Activated effector memory CD4-positive, alpha-beta T cell treated with Interleukin-2 at 50 U/mL for 16 hours (primary cell): Measurements from ENCODE around the gene PRKAR1B.

ENCODE experiments used
- DNase-seq: peaks from one replicate; pipeline ENCODE4 v3.0.0-alpha.2; 2020

Gene PRKAR1B

DNA sequence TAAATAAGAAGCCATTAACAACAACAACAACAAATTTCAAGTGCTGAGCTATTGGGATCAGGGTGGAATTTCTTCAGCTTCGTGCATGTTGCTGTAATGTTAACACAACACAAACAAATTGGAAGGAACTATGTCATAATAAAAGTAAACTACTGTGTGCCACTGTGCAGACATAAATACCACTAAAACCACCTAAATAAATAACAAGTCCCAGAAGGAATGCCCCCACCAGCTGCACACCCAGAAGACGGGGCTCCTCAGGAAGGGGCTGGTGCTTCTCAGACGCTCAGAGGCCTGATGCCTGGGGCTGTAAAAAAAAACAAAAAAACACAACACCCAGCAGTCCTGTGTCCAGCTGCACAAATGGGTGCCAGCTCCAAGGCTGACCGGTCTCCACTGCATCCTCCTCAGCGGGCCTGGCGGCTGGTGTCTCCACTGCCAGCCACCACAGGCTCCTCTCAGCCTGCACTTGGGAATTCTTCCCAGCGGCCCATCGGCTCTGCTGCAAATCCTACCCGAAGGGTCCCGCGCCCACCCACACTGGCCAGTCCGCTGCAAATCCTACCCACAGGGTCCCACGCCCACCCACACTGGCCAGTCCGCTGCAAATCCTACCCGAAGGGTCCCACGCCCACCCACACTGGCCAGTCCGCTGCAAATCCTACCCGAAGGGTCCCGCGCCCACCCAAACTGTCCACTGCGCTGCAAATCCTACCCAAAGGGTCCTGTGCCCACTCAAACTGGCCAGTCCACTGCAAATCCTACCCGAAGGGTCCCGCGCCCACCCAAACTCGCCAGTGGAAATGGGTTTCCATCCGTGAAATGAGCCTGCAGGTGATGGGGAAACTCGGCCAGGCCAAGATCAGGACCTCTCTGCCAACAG is 36.4 kb downstream of the PRKAR1B start:
- DNase-seq, result no peak

DNA sequence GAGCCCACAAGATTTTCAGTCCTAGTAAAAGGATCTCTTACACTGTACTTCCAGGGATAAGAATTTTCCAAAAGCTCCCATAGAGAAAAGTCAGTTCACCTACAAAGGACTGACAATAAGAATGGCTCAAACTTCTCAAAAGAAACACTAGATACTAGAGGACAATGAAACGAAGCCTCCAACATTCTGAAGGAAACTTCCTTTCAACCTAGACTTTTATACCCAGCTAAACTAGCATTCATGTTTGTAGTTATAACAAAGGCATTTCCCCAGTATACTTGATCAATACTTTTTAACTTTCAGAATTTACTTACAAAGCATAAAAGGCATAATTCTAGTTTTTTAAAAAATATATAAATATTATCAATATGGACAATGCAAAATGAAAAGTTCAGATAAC is 41.5 kb downstream of the PRKAR1B start:
- no peak for DNase-seq

DNA sequence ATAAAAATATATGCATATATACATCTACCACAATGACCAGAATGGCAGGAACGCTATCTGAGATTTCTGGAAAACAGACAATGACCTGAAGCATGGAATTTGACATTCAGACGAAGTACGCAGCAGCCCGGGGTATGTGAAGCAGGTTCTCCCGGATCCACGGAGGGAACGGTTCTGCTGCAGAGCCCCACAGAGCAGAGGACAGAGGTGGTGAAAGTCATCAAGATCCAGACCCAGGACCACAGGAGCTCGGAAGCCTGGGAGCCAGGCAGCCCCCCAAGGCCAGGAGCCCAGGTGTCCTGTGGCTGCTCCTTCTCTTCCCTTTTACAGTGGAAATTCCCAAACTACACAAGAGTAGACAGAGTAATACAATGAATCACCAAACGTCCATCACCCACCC is 42.7 kb downstream of the PRKAR1B start:
- no peak for DNase-seq

DNA sequence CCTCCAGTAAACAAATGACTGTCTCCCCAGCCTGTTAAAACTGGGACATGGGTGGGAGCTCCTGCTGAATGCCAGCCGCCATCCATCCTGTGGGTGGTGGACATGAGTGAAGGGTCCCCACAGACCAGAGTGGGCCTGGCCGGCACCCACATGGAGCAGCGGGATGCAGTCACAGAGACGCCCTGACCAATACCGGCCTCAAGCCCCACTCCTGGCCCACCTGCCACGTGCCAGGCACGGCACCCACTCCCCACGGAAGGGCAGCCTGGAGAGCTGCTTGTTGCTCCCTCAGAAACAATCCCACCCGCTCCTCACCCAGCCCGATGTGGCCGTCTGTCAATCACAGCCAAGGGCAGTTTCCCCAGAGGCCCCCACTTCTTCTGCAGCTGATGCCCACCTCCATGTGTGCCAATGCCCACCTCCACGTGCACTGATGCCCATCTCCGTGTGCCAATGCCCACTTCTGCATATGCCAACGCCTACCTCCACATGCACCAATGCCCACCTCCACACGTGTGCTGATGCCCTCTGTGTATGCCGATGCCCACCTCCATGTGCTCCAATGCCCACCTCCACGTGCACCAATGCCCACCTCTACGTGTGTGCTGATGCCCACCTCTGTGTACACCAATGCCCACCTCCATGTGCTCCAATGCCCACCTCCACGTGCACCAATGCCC is 43.4 kb downstream of the PRKAR1B start:
- DNase-seq, result no peak

DNA sequence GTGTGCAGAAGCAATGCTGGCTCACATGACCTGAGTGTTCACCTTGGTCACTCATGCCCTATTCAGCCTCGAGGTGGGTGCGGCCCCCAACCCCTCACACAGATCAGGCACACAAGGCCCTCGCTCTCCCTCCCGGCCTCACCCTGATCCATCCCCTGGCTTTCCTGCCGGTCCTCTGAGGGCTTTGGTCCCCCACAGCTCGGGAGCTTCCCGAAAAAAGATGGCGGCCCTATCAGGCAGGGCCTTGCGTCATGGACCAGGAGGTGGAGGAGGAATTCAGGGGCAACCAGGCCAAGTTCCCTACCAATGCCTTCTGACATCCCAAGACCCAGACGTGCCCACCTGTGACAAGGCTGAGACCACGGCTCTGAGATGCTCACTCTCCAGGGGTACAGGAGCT is 44.3 kb downstream of the PRKAR1B start:
- DNase-seq, result no peak

DNA sequence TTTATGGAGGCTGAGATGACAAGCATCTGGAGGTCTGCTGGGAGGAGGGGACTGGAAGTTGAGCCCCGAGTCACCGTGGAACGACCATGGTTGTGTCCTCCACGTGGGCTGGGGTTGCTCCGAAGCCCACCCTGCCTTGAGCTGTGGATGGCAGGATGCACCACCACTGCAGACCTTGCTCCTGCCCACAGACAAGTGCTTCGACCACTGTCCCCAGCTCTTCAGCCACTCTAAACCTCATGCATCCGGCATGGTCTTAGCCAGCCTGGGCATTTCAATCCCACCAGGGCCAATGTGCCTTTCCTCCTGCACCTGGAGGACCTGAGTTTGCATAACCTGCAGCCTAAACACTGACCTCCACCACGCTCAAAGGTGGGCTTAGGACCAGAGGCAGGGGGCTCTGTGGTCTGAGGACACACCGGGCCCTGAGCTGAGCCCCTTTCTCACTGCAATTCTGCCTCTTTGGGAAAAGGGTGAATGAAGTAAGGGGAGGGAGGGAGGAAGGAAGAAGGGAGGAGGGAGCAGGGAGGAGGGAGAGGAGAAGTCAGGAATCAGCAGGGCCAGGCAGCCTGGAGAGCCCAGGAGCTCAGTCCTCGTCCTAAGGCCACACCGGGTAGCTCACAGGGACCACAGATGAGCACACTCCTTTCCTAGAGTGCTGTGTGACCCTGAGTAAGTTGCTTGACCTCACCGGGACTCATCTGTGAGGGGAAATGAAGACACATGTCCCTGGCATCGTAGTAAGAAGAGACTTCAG is 45.4 kb downstream of the PRKAR1B start:
- DNase-seq, result no peak

DNA sequence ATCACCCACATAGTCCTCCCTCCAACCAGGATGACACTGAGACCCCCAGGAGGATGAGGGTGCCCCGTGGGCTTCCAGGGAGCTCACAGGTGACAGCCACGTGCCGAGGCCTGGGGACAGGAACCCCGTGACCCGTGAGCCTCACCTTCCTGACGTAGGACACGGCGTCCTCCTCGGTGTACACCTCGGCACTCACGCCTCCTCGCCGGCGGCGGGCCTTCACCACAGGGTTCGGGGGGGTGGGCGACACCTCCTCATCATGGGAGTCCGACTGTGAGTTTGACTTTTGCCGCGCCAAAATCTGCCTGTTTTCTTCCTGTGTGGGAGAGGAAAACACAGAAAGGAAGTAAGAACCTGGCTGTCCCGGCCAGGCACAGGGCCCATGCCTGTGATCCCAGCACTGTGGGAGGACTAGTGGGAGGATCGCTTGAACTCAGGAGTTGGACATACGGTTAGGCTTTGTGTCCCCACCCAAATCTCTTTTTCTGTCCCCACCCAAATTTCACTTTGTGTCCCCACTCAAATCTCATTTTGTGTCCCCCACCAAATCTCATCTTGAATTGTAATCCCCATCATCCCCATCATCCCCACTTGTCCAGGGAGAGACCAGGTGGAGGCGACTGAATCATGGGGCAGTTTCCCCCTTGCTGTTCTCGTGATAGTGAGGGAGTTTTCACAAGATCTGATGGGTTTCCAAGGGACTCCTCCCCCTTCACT is 46.5 kb downstream of the PRKAR1B start:
- no peak for DNase-seq

DNA sequence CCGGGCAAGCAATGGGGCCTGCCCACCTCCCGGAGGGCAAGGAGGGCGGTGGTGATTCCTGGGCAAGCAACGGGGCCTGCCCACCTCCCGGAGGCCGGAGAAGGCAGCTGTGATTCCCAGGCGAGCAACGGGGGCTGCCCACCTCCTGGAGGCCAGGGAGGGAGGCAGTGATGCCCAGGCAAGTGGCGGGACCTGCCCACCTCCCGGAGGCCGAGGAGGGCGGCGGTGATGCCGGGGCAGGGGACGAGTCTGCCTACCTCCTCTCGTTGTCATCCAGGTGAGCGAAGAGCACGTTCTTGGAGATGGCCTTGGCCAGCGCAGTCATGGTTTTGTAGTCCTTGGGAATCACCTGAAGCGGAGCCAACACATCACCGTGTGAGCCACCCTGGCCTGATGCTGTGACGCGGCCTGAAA is 50.1 kb downstream of the PRKAR1B start:
- DNase-seq, result no peak

DNA sequence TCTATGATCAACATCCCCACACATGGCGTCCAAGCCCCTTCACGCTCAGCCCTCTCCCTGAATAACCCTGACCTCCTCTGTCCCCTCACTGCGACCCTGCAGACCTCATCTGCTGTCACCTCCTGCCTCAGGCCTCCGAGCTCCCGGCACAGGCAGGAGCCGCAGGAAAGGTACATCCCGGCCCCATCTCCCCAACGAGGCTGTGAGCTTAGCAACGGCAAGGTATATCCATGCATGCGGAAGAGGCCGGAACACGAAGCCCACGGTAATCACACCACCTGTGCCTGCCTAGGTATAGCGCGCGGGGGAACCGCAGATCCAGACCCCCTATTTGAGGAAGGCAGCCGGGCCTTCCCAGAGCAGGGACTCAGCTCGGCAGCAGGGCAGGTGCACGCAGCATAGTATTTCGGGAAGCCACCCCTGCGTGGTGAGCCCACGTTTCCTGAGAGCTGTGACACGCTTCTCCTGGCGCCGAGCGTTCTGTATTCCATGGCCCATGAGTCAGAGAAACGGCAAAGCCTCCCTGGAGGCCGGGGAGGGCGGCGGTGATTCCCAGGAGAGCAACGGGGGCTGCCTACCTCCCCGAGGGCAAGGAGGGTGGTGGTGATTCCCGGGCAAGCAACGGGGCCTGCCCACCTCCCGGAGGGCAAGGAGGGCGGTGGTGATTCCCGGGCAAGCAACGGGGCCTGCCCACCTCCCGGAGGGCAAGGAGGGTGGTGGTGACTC is 50.7 kb downstream of the PRKAR1B start:
- no peak for DNase-seq

DNA sequence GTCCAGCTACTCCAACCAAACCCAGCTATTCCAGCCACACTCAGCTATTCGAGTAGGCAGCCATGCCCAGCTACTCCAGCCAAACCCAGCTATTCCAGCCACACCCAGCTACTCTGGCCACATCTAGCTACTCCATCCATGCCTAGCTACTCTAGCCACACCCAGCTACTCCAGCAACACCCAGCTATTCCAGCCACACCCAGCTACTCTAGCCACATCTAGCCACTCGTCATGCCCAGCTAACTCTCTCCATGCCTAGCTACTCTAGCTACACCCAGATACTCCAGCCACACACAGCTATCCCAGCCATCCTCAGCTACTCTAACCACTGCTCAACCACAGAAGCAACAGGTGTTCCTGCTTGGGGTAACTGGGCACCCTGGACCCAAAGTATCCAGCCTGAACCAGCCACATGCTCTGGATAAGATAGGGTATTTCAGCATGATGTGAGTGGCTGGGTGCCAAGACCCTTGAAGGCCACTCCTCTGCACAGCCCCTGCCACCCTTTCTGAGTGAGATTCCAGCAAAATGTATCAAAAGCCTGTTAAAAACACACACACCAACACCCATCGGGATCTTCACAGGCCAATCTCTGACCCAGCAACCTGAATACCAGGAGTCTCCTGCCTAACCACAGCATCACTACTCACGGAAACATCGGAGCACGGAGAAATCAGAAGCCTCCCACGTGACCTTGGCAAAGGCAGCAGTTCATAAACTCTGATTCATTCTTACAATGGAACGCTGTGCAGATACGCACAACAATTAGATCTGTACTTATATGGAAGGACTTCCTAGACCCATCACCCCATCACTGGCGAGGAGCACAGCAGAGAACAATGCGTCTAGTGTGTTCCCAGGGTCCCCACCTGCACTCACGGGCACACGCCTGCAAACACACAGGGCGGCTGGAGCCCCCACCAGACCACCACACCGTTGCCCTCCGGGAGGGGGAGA is 52.3 kb downstream of the PRKAR1B start:
- DNase-seq, result no peak

DNA sequence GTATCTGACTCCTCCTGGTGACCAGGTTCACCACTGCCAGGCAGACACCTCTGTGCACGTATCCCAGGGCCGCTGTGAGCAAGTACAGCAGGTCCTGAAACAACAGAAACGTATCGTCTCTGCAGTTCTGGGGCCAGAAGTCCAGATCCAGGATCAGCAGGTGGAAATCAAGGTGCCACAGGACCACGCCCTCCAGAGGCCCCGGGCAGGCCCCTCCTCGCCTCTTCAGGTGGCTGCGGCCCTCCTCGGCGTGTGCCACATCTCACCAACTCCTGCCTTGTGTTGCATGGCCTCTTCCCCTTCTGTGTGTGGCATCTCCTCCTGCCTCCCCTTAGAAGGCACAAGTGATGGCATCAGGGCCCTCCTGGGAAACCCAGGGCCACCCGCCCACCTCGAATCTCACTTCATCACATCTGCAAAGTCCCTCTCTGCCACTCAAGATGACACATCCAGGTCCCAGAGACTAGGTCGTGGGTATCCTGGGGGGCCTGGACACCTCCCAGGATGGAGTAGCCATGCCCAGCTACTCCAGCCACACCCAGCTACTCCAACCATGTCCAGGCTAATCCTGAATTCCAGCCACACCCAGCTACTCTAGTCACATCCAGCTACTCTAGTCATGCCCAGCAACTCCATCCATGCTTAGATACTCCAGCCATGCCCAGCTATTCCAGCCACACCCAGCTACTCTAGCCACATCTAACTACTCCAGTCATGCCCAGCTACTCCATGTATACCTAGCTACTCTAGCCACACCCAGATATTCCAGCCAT is 53.2 kb downstream of the PRKAR1B start:
- no peak for DNase-seq

DNA sequence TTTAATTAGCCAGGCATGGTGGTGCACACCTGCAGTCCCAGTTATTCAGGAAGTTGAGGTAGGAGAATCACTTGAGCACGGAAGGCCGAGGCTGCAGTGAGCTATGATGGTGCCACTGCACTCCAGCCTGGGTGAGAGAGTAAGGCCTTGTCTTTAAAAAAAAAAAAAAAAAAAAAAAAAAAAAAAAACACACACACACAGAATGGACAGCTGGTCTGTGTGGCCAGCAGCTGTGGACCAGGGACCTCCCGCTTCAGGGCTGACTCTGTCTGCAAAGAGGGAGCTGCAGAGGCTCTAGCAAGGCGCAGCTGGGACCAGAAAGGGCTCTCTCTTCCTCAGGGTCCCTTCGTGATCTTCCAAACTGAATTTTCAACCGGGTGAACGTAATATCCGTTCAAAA is 54.2 kb downstream of the PRKAR1B start:
- DNase-seq, result no peak

DNA sequence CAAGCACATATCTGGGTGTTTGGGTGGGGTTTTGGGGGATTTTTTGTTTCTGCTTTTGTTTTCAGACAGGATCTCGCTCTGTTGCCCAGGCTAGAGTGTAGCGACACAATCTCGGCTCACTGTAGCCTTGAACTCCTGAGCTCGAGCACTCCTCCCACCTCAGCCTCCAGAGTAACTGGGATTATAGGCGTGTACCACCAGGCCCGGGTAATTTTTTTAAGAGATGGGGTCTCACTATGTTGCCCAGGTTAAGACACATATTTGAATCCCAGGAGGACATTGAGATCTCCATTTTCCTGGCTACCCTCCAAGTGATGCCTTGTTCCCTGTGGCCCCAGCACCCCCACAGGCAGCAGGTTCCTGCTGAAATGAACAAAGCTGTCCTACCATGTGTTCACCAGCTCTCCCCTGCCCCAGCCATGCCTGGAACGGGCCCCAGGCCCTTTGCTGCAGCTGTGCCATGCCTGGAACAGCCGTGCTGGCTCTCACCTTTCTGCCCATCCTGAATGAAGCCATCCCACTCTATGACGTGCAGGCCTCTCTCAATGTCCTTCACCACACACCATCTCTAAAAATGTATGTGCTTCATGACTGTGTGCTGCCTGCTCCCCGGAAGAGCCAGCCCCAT is 55.6 kb downstream of the PRKAR1B start:
- DNase-seq, result no peak

DNA sequence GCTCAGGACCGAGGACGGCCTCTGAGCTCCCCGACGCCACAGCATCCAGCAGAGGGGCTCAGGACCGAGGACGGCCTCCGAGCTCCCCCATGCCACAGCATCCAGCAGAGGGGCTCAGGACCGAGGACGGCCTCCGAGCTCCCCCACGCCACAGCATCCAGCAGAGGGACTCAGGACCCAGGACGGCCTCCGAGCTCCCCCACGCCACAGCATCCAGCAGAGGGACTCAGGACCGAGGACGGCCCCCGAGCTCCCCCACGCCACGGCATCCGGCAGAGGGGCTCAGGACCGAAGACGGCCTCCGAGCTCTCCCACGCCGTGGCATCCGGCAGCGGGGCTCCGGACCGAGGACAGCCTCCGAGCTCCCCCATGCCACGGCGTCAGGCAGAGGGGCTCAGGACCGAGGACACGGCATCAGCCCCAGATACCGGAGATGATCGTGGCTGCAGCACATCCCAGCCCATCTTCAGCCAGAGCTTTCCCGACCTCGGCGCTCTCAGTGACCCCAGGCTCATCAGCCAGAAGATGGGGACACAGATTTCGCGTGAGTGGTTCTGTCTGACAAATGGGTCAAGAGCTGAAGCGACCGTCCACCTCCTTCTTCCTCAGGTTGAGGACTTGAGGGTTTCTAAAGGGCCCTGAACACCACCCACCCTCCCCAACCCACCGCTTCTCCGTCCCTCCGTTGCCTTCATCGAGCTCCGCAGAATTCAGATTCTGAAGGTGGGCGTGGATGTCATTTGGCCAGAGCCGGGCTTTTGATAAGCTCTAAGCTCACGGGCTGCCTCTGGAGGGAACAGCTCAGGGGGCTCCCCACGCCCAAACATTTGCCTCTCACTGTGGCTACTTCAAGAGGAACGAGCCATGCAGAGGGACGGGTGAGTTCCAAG is 56.3 kb downstream of the PRKAR1B start:
- no peak for DNase-seq

DNA sequence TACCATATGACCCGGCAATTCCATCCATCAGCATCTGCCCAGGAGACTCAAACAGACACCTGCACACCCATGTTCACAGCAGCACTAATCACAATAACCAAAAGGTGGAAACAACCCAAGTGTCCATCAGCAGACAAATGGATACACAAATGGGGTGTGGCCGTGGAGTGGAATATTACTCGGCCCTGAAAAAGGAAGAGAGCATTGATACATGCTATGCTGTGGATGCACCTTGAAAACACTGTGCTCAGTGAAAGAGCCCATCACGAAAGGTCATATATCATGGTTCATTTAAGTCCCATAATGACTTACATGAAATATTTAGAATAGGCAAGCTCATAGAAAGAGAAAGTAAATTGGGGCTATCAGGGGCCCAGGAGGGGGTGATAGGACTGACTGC is 58.1 kb downstream of the PRKAR1B start:
- DNase-seq, result no peak

DNA sequence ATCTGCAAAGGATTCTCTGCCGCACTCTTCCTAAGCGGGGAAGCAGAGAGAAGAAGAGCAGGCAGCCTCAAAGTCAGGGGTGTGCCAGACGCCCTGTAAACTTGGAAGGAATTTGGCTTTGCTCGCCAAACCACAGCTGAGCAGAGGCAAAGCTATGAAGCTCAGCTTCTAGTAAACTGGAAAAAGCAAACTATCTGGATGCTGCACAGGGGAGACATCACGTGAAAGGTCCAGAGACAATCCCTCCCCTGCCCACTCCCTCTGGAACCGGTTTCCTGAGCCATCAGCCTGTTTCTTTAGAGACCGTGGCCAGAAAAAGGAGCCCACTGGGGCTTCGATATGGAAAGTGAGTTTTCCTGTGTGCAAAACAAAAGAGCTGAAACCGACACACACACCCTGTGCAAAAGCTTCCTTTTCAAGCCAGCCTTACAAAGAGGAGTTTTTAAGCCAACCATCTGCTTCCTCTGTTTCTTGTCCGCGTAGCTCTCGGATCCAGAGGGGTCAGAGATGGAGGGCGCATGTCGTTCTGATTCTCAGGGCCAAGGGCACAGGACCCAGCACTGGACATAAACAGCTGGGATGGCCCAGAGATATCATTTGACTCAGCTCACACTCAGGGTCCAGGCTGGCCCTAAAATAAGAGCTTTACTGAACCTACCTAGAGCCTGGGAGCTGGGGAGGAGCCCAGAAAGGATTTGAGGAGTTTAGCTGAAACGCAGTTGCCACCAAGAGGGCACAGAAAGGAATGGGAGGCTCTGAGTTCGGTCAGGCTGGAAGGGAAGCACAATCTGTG is 58.7 kb downstream of the PRKAR1B start:
- no peak for DNase-seq

DNA sequence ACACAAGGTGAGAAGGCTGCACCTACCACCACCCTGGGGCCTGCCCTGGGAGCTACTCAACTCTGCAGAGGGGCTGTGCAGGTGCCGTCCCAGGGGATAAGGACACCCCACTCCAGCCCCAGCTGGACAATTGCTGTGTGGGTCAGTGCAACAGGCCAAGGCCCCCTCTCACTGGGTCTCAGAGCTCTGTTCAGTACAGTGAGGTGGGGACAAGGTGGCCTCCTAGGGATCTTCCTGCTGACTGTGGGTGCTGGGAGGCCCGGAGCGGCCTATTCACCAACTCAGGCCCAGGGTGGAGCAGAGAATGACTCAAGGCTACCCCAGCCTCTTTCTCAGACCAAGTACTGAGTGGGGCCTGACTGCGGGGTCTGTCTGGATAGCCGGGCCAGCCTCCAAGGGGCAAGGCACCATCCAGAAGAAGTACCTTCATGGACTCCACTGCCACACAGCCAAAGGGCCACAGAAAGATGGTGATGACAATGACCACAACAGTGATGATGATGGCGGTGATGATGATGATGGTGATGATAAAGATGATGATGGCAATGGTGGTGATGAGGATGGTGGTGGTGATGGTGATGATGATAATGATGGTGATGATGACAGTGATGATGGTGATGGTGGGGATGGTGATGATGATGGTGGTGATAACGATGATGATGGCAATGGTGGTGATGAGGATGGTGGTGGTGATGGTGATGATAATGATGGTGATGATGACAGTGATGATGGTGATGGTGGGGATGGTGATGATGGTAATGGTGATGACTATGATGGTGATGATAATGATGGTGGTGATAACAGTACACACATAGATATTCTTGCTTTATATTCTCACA is 60.4 kb downstream of the PRKAR1B start:
- no peak for DNase-seq
